ENCODE results near the gene TMEM167B. TPM values are rescaled to one million over a fixed set of nuclear protein-coding genes. Genes with fewer than 3 reads are reported as not detected.
A peak's percentile ranks its signal among the peaks of the same experiment; 100 is the strongest.

Gene TMEM167B
- total RNA-seq, 1 experiment from 2014 or later, result 15.6 TPM

DNA sequence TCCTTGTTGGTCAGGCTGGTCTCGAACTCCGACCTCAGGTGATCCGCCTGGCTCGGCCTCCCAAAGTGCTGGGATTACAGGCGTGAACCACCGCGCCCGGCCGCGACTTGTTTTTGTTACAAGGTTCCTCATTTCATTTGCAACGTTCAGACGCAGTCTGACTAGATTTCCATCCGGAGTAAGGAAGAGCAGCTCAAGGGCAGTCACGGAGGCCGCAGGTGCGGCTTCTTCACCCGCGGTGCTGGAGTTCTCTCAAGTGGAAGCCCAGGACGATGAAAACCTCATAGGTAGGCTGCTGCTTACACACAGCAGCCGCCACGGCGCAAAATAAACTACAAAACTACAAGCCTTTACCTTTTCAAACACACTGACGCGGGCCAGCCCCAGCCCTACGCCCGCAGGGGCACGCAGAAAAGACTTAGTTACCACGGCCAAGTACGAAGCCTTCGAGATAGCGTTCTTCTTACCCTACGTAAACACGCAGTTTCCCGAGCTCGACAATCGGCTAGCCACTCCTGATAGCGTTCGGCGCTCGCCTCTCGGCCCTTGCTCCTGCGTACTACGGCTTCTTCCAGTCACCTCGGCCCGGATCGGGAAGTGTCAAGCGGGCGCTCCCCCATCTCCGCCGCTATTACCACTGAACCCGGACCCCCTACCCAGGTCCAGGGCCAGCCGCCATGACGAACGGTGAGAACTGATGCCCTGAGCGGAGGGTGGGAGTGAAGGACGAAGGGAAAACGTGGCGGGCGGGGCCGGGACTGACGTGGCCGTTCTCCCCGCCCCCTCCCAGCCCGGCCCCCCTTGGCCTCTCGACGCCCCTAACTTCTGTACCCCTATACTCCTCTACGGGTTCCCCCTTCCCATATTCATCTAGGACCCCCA, at the start of gene TMEM167B (continued):
- TF ChIP-seq KAT7 (CRISPR knock-in tag; IDR thresholded peaks at IDR 0.05; ENCODE audit: borderline replicate concordance), result peak; percentile 72; the same call in 1 of the 2 replicates
- TF ChIP-seq ZNF317 (CRISPR knock-in tag; IDR thresholded peaks at IDR 0.05; ENCODE audit: borderline replicate concordance, low read depth), result no peak
- TF ChIP-seq, protein P1, sequence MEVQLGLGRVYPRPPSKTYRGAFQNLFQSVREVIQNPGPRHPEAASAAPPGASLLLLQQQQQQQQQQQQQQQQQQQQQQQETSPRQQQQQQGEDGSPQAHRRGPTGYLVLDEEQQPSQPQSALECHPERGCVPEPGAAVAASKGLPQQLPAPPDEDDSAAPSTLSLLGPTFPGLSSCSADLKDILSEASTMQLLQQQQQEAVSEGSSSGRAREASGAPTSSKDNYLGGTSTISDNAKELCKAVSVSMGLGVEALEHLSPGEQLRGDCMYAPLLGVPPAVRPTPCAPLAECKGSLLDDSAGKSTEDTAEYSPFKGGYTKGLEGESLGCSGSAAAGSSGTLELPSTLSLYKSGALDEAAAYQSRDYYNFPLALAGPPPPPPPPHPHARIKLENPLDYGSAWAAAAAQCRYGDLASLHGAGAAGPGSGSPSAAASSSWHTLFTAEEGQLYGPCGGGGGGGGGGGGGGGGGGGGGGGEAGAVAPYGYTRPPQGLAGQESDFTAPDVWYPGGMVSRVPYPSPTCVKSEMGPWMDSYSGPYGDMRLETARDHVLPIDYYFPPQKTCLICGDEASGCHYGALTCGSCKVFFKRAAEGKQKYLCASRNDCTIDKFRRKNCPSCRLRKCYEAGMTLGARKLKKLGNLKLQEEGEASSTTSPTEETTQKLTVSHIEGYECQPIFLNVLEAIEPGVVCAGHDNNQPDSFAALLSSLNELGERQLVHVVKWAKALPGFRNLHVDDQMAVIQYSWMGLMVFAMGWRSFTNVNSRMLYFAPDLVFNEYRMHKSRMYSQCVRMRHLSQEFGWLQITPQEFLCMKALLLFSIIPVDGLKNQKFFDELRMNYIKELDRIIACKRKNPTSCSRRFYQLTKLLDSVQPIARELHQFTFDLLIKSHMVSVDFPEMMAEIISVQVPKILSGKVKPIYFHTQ (CRISPR knock-in tag; IDR thresholded peaks at IDR 0.05), result no peak
- TF ChIP-seq, protein P2, sequence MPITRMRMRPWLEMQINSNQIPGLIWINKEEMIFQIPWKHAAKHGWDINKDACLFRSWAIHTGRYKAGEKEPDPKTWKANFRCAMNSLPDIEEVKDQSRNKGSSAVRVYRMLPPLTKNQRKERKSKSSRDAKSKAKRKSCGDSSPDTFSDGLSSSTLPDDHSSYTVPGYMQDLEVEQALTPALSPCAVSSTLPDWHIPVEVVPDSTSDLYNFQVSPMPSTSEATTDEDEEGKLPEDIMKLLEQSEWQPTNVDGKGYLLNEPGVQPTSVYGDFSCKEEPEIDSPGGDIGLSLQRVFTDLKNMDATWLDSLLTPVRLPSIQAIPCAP (CRISPR knock-in tag; IDR thresholded peaks at IDR 0.05), result peak; percentile 65; the same call in 1 of the 2 replicates
- TF ChIP-seq, protein P3, sequence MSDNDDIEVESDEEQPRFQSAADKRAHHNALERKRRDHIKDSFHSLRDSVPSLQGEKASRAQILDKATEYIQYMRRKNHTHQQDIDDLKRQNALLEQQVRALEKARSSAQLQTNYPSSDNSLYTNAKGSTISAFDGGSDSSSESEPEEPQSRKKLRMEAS (CRISPR knock-in tag; IDR thresholded peaks at IDR 0.05), result peak; percentile 84
- no peak for TF ChIP-seq ZNF671 (CRISPR knock-in tag; IDR thresholded peaks at IDR 0.05)
- peak; percentile 82; the same call in 1 of the 2 replicates for TF ChIP-seq FOXP1 (CRISPR knock-in tag; IDR thresholded peaks at IDR 0.05; ENCODE audit: borderline replicate concordance)
- TF ChIP-seq, protein P4, sequence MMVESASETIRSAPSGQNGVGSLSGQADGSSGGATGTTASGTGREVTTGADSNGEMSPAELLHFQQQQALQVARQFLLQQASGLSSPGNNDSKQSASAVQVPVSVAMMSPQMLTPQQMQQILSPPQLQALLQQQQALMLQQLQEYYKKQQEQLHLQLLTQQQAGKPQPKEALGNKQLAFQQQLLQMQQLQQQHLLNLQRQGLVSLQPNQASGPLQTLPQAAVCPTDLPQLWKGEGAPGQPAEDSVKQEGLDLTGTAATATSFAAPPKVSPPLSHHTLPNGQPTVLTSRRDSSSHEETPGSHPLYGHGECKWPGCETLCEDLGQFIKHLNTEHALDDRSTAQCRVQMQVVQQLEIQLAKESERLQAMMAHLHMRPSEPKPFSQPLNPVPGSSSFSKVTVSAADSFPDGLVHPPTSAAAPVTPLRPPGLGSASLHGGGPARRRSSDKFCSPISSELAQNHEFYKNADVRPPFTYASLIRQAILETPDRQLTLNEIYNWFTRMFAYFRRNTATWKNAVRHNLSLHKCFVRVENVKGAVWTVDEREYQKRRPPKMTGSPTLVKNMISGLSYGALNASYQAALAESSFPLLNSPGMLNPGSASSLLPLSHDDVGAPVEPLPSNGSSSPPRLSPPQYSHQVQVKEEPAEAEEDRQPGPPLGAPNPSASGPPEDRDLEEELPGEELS (CRISPR knock-in tag; IDR thresholded peaks at IDR 0.05), result peak; percentile 85
- peak; percentile 80; the same call in 1 of the 2 replicates for TF ChIP-seq TEAD1 (CRISPR knock-in tag; IDR thresholded peaks at IDR 0.05)

DNA sequence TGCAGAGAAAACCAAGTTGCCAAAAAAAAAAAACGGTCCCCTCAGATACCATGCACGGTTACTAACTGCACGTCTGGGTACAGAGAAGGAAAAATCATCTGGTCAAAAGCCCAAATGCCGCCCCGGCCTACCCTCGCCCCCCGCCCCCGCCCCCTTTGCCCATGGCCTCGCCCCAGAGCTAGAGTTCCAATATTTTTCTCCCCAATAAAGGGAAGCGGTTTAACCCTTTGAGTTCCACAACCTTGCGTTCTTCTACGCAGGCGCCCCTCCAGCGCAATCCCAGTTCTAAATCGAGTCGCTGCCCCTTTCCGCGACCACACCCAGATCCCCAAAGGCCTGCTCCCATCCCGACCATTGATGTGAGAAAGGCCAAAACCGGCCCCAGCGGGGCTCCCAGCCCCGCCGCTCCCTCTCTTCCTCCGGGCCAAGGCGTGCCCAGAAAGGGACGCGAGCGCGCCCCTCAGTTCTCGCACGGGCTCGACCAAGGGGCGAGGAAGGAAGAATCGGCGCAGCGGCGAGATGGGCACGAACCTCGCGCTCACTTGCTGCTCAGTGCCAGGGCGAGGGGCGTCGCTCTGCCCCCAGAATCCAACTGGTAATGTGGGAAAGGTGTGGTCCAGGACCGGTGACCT, 49.5 kb upstream of the TMEM167B start:
- no peak overlapping the region; the same call in 1 of the 2 replicates for H3K27ac Mint-ChIP-seq
- peak; percentile 39 for DNase-seq (ENCODE audit: low spot score)

More for the DNA sequence above, 49.5 kb upstream of the TMEM167B start:
- Mint-ChIP-seq H3K4me1 (peaks cover 12% of the 10 kb centered on the region), H3K4me3 (peak overlapping the region; percentile 86), H3K36me3 (no peaks in the 10 kb centered on the region), H3K9me3 (no peaks in the 10 kb centered on the region), H3K27me3 (ENCODE audit: low read depth) (no peaks in the 10 kb centered on the region; the same call in 1 of the 2 replicates)
- ChIA-PET CTCF (interaction anchor here (1.7 kb wide), 1 partner anchor 13 kb away, joined by 9 read pairs; no protein-coding TSS in a partner anchor), POLR2A (no interaction called here)
- no peak for TF ChIP-seq MYBL2 (CRISPR knock-in tag; IDR thresholded peaks at IDR 0.05)
- TF ChIP-seq JAZF1 (CRISPR knock-in tag; IDR thresholded peaks at IDR 0.05), result no peak
- TF ChIP-seq HMGA2 (CRISPR knock-in tag; IDR thresholded peaks at IDR 0.05), result no peak
- no peak for TF ChIP-seq FOXK1 (CRISPR knock-in tag; IDR thresholded peaks at IDR 0.05)
- no peak for TF ChIP-seq GRHL2 (CRISPR knock-in tag; IDR thresholded peaks at IDR 0.05; ENCODE audit: insufficient replicate concordance, severe bottlenecking)
- TF ChIP-seq, protein P2 (CRISPR knock-in tag; IDR thresholded peaks at IDR 0.05), result no peak
- TF ChIP-seq NR3C1 (CRISPR knock-in tag; conservative IDR thresholded peaks at IDR 0.05; ENCODE audit: low read depth), result no peak
- no peak for TF ChIP-seq ZNF416 (CRISPR knock-in tag; IDR thresholded peaks at IDR 0.05)
- no peak for TF ChIP-seq OVOL2 (CRISPR knock-in tag; IDR thresholded peaks at IDR 0.05; ENCODE audit: borderline replicate concordance)
- TF ChIP-seq, protein P5, sequence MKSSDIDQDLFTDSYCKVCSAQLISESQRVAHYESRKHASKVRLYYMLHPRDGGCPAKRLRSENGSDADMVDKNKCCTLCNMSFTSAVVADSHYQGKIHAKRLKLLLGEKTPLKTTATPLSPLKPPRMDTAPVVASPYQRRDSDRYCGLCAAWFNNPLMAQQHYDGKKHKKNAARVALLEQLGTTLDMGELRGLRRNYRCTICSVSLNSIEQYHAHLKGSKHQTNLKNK (CRISPR knock-in tag; IDR thresholded peaks at IDR 0.05), result no peak
- no peak for TF ChIP-seq ZNF423 (CRISPR knock-in tag; IDR thresholded peaks at IDR 0.05)
- TF ChIP-seq ELF4 (CRISPR knock-in tag; IDR thresholded peaks at IDR 0.05; ENCODE audit: low read depth), result no peak
- TF ChIP-seq, protein P6, sequence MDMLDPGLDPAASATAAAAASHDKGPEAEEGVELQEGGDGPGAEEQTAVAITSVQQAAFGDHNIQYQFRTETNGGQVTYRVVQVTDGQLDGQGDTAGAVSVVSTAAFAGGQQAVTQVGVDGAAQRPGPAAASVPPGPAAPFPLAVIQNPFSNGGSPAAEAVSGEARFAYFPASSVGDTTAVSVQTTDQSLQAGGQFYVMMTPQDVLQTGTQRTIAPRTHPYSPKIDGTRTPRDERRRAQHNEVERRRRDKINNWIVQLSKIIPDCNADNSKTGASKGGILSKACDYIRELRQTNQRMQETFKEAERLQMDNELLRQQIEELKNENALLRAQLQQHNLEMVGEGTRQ (CRISPR knock-in tag; IDR thresholded peaks at IDR 0.05), result no peak
- TF ChIP-seq, protein P7, sequence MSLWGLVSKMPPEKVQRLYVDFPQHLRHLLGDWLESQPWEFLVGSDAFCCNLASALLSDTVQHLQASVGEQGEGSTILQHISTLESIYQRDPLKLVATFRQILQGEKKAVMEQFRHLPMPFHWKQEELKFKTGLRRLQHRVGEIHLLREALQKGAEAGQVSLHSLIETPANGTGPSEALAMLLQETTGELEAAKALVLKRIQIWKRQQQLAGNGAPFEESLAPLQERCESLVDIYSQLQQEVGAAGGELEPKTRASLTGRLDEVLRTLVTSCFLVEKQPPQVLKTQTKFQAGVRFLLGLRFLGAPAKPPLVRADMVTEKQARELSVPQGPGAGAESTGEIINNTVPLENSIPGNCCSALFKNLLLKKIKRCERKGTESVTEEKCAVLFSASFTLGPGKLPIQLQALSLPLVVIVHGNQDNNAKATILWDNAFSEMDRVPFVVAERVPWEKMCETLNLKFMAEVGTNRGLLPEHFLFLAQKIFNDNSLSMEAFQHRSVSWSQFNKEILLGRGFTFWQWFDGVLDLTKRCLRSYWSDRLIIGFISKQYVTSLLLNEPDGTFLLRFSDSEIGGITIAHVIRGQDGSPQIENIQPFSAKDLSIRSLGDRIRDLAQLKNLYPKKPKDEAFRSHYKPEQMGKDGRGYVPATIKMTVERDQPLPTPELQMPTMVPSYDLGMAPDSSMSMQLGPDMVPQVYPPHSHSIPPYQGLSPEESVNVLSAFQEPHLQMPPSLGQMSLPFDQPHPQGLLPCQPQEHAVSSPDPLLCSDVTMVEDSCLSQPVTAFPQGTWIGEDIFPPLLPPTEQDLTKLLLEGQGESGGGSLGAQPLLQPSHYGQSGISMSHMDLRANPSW (CRISPR knock-in tag; conservative IDR thresholded peaks at IDR 0.05; ENCODE audit: low read depth), result no peak
- peak; percentile 7 for ATAC-seq
